Fibroblast of pulmonary artery (primary cell): ENCODE results near the gene TRIP12.
"Not testable (repeated sequence)": the region's sequence is repeated elsewhere in the genome, so short reads cannot be mapped to it uniquely, and the experiment has no call there.

Experiments
- DNase-seq: peaks from one replicate; pipeline ENCODE4 v3.0.0-alpha.2; 2010; ENCODE audit warnings: low read depth
- H3K4me3 ChIP-seq: replicated peaks from 2 replicates; pipeline ENCODE4 v1.5.1; 2011; ENCODE audit warnings: low read depth, mild to moderate bottlenecking, control low read depth, low read length, moderate library complexity
- TF ChIP-seq, protein P1 (sequence below): IDR thresholded peaks from 2 replicates; pipeline ENCODE4 v1.5.1; 2011; ENCODE audit warnings: mild to moderate bottlenecking, control low read depth, low read length, inconsistent platforms; ENCODE audit errors: missing control alignments

Gene TRIP12

DNA sequence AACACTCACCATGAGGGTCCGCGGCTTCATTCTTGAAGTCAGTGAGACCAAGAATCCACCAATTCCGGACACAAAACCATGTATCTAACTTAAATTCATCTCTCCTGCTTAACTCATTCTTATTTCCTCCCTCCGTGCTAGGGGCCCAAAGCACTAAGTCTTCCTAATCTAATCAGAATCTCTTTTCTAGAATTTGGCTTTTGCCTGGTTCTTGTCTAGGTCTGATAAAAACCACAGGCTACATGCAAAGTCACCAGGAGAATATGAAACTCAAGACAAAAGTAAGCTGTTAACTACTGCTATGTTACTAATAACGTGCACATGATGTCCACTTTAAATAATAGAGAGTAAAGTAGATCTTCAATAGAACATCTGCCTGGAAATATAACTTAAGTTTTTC is 69.9 kb downstream of the TRIP12 start:
- H3K4me3 ChIP-seq, result no peak overlapping the region
- no peak for DNase-seq
- TF ChIP-seq, protein P1, sequence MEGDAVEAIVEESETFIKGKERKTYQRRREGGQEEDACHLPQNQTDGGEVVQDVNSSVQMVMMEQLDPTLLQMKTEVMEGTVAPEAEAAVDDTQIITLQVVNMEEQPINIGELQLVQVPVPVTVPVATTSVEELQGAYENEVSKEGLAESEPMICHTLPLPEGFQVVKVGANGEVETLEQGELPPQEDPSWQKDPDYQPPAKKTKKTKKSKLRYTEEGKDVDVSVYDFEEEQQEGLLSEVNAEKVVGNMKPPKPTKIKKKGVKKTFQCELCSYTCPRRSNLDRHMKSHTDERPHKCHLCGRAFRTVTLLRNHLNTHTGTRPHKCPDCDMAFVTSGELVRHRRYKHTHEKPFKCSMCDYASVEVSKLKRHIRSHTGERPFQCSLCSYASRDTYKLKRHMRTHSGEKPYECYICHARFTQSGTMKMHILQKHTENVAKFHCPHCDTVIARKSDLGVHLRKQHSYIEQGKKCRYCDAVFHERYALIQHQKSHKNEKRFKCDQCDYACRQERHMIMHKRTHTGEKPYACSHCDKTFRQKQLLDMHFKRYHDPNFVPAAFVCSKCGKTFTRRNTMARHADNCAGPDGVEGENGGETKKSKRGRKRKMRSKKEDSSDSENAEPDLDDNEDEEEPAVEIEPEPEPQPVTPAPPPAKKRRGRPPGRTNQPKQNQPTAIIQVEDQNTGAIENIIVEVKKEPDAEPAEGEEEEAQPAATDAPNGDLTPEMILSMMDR, result no peak

DNA sequence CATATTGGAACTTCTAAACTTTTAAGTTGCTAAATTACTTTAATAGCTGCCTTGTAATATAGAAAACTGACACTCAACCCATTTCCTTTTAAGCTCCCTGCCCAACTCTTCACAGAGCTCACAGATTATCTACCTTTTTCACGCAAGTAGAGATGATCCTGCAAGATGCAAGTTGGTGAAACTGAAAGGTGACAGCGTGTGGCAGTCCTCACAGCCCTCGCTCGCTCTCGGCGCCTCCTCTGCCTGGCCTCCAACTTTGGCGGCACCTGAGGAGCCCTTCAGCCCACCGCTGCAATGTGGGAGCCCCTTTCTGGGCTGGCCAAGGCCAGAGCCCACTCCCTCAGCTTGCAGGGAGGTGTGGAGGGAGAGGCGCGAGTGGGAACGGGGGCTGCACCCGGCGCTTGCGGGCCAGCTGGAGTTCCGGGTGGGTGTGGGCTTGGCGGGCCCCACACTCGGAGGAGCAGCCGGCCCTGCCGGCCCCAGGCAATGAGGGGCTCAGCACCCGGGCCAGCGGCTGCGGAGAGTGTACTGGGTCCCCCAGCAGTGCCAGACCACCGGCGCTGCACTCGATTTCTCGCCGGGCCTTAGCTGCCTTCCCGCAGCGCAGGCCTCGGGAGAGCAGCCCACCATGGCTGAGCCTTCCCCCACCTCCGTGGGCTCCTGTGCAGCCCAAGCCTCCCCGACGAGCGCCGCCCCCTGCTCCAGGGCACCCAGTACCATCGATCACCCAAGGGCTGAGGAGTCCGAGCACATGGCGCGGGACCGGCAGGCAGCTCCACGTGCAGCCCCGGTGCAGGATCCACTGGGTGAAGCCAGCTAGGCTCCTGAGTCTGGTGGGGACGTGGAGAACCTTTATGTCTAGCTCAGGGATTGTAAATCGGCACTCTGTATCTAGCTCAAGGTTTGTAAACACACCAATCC is 71.2 kb downstream of the TRIP12 start:
- not testable (repeated sequence) for H3K4me3 ChIP-seq, DNase-seq

DNA sequence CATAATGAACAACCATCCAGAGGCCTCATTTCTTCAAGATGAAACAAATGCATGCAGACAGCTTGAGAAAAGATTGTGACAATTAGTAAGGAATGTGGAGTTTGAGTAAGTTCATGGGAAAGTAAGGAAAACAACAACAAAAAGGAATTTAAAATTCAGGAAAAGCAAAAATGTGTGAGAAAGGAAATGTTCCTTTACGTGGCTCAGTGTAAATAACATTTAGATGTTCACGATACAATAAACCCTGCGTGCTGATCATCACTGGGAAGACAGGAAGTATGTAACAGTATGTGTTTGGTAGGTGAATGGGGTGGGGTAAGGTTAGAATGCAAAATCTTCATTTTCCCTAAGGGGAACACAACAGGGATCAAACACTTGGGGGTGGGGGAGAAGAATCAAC is 72.7 kb downstream of the TRIP12 start:
- no peak overlapping the region for H3K4me3 ChIP-seq
- DNase-seq, result no peak
- TF ChIP-seq, protein P1, result no peak

DNA sequence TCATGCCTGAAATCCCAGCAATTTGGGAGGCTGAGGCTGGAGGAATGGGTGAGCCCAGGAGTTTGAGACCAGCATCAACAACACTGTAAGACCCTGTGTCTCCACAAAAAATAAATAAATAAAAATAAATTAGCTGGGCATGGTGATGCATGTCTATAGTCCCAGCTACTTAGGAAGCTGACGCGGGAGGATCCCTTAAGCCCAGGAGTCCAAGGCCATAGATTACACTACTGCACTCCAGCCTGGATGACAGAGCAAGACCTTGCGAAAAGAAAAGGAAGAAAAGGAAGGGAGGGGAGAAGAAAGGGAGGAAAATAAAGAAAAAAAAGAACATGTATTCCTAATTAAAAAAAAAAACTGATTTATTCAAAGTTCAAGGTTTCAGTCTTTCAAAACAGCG is 78.2 kb downstream of the TRIP12 start:
- no peak for DNase-seq
- TF ChIP-seq, protein P1, result no peak
- H3K4me3 ChIP-seq, result no peak overlapping the region

DNA sequence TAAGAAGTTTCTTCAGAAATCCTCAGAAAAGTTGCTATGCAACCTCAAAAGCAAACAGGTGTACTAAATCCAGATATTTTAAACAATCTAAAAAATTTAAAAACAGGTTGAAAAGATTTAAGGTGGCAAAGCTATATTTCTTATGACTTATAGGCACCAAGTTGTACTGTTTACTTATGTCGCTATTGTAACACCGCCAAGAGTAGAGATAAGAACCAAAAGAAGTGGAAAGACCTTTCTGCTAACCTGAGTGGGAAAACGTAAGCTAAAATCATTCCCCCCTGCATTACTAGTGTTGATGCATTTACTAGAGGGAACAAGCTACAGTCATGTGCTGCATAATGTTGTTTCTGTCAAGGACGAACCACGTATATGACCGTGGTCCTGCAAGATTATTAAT is 83.1 kb downstream of the TRIP12 start:
- TF ChIP-seq, protein P1, result no peak
- no peak overlapping the region for H3K4me3 ChIP-seq
- DNase-seq, result no peak

DNA sequence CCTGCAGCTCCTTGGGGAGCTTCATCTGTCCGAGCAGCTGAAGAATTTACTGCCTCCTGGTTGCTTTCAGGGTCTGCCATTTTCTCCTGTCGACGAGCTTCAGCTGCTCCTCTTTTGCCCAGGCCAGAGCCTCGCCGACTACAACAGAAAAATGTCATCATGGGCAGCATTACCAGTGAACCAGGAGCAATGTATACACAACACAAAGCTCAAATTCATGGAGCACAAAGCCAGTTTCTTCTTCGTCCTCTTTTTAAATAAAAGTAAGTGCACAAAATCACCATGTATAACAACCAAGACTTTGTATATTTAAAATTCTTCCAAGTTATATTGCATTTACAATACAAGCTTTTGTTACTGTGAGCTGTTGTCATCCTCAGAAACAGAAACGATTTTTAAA is 85.0 kb downstream of the TRIP12 start:
- no peak for DNase-seq
- no peak overlapping the region for H3K4me3 ChIP-seq
- TF ChIP-seq, protein P1, result no peak

DNA sequence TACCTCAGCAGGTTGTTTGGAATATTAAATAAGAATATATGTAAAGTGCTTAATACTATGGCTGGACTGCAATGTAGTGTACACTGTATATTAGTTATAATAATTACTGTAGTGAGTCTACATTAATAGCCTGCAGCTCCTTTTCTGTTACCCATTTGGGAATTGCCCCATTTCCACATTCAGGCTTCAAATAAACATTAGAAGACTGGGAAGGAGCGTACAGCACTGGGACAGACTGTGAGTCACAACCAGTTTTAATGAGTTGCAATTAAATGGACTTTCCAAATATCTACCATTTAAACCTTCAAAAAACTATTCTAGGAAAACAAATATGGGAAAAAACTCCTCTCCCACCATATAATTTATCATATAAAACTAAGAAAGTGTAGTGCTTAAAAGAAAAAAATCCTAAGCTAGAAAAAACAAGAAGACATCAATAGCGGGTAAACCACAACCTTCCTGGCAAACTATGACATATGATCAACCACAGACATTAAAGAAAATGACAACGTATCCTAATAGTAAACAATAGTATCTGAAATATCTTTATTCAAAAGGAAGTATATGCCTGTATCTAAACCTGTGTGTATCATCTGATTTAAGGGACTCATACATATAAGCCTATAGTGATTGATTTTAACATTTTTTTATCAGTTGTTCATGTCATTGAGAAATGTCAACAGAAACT is 86.1 kb downstream of the TRIP12 start:
- no peak overlapping the region for H3K4me3 ChIP-seq
- TF ChIP-seq, protein P1, result no peak
- no peak for DNase-seq

DNA sequence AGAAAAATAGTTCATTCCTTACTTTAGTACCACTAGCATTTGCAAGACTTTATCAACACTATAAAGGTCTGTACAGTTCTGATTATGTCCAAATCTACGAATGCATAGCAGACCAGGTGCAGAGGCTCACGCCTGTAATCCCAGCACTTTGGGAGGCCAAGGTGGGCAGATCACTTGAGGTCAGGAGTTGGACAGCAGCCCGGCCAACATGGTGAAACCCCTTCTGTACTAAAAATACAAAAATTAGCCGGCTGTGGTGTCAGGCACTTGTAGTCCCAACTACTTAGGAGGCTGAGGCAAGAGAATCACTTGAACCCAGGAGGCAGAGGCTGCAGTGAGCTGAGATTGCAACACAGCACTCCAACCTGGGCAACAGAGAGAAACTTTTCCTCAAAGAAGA is 87.4 kb downstream of the TRIP12 start:
- H3K4me3 ChIP-seq, DNase-seq: not testable (repeated sequence)
